NCI-H2107 treated with DMSO at 0.1 percent for 48 hours (cell line): ENCODE measurements around the gene SYN1.

ENCODE experiments used
- DNase-seq: peaks from one replicate; lab custom pipeline; 2025; ENCODE audit not compliant: unreplicated experiment; lab: John Stamatoyannopoulos, UW

The SYN1 gene

DNA sequence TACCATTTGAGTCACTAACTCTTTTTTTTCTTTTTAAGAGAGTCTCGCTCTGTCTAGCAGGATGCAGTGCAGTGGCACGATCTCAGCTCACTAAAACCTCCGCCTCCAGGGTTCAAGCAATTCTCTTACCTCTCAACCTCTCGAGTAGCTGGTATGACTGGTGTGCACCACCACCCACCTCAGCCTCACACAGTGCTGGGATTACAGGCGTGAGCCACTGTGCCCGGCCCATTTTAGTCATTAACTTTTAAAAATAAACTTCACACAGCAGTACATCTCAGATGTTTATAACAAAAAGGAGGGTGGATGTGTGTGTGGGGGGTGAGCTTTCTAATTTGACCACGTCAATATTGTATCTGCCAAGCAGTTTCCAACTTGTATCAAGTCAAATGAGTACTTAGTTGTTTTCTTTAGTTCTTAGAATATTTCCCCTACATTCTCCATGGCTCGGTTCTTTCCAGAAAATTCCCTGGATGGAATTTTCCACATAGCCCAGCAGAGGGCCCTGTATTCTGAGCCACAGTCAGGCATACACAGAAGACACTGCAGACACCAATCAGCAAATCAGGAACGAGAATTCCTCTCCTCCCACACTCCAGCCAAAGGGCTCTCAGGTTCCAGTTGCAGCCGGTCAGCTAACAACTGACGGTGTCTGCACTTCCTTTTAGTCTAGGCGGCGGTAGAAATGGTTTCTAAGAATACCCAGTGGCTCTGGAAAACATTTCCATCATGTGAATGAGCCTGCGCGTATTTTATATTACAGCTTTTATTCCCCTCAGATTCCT lies 78.7 kb downstream of the SYN1 start:
- peak; percentile 98 for DNase-seq

DNA sequence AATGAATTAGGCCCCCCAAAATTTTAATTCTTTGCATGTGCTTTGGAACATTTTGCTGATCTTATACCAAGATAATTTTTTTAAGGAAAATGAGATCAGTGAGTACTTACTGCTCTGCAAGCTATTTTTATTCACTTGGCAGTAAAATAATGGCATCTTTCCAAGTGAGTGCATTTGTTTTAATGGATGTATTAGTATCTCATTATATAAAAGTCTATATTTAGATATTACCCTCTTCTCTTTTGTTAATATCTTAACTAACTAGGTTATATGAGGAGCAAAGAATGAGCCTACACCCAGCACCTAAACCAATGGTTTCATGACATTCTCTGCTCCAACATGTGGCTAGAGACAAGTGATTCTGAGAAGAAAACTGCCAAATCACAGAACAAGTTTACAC lies 79.8 kb downstream of the SYN1 start:
- DNase-seq = no peak

- DNase-seq = no peak
Measured at GRCh38 chrX:47530049-47530448, 89.6 kb downstream of the SYN1 start.

DNA sequence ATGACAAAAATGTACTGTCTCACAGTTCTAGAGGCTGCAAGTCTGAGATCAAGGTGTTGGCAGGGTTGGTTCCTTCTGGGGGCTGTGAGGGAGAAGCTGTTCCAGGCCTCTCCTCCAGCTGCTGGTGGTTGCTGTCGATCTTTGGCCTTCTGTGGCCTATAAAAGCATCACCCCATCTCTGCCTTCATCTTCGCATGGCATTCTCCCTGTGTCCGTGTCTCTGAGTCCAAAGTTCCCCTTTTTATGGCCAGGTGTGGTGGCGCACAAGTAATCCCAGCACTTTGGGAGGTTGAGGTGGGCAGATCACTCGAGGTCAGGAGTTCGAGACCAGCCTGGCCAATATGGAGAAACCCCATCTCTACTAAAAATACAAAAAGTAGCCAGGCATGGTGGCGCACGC lies 90.1 kb downstream of the SYN1 start:
- no peak for DNase-seq

GRCh38 chrX:47523713-47524166 lies 95.9 kb downstream of the SYN1 start:
- no peak for DNase-seq

GRCh38 chrX:47523297-47523696 lies 96.4 kb downstream of the SYN1 start:
- peak; percentile 58 for DNase-seq
